ENCODE measurements around the gene CAPG.

The CAPG gene

DNA sequence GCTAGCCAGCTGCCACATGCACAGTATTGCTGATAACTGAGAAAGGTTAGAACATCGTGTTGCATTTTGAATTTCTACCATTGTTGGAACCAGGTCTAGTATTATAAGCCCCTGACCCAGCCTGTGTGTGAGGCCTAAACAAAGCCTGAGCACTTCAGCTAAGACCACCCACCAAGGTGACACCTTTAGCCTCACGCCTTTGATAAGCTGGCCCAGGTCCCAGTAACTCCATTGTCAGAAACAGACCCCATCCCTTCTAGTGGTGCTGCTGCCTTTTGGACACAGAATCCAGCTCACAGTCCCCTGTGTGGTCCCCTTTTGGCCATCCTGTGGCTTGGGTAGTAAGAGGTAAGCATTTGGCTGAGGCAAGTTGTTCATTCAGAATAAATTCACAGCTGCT lies 54.0 kb downstream of the CAPG start:
- no peak for DNase-seq (ENCODE audit: low spot score)

DNA sequence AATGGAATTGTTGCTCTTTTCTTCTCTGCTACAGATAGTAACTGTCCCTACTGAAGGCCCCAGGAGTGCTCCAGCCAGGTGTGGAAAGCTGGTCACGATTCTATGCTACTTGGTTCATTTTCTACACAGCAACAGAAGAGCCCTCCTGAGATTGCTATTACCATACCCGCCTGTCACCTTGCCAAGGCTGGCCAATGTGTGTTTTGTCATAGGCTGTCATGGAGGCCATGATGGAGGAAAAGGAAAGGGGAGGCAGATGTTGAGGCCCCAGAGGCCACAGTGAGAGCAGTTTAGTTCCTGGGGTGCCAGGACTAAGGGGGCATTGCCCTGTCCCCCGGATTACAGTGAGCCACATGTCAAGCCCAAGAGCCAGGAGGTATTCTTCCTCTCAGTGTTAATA lies 54.6 kb downstream of the CAPG start:
- peak; percentile 30 for DNase-seq (ENCODE audit: low spot score)

- DNase-seq (ENCODE audit: low spot score): no peak
These were observed 55.1 kb downstream of the CAPG start for GRCh38 chr2:85355073-85355410.

DNA sequence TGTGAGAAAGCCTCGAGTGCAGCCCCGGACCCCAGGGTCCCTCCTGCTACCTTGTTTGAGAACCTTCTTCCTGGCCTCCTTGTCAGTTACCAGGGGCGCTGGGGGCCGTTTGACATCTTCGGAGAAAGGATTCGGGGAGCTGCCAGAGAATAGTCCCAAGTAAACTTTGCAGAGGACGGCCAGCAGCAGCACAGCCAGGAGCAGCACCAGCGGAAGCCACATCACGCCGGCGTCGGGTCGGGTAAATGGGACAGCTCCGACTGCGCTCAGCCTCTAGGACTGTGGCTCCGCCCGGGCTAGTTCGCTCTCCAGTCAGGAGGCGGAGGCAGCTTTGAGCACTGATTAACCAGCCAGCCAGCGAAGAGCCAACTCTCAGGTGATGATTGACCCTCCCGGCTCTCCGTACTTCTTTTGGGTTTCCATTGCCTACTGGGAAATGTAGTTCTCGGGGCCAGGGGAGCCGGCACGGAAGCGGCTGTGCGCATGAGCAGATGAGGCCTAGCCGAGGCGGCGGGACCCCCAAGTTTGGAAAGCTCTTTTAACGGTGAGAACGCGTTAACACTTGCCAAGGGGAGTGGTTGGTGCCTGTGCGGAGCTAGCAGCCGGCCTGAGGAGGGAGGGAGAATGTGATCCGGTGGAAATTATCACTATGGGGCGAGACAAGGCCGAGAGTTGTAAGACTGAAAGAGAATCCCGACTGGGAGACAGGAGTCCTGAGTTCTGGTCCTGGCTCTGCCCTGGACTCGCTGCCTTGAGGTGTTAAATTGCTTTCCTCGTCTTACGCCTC lies 55.7 kb downstream of the CAPG start, which contains the start of the genes ELMOD3 and RETSAT:
Gene ELMOD3, plus strand, starts transcription at position 484 of the 787 bp plus-strand sequence. CDS start 2,430 bp downstream, outside the sequence.
Gene RETSAT, minus strand, starts transcription at position 243 of the 787 bp plus-strand sequence. Its CDS starts 21 bp downstream, at position 222.
- DNase-seq (ENCODE audit: low spot score): peak; percentile 99

GRCh38 chr2:85353876-85354285 lies 56.3 kb downstream of the CAPG start:
- peak; percentile 61 for DNase-seq (ENCODE audit: low spot score)

- DNase-seq (ENCODE audit: low spot score): no peak
These were observed 62.6 kb downstream of the CAPG start for GRCh38 chr2:85347599-85347998.
